Measurements from ENCODE around the gene LPCAT2.

The LPCAT2 gene

DNA sequence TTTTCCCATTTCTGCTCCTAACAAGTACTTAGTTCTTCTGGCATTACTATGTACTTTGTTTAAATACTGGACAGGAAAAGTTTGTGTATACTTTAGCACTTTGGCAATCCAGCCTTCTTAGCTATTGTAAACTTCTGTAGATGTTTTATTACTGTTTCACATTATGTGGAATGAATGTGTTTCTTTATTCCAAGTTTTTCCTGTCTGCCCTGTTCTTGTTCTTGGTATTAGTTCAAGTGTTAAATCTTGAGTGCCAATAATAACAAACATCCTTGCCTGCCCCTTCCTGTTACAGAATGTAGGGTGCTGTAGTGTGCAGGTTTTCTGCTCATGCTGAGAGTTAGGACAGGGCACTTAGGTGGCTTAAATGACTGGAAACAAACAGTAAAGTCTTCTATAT lies 50.4 kb downstream of the LPCAT2 start:
- DNase-seq (ENCODE audit: low spot score) = no peak

DNA sequence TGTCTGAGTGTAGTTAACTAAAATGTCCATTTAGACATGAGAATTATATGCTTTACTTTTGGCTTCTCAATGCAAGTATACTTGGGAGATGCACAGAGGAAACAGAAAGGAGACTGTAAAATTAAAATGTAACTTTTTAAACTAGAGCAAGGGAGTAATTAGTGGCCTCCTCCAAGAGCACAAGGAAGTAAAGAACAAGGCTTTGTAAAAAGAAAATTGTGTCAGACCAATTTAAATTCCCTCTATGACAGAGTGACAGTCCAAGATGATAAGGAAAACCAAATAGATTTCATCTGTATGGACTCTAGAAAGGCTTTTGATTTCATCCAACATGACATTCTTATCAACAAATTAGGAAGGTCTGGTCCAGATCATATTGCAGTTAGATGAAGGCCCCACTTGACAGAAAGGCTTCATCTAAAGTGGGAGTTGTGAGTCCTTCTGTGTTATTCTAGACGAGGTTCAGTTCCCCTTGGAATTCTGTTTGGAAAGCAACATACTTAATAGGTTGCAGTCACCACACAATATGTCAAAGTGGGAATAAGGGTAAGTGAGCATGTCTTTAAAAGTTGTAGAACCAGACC lies 51.2 kb downstream of the LPCAT2 start:
- DNase-seq (ENCODE audit: low spot score) = no peak

DNA sequence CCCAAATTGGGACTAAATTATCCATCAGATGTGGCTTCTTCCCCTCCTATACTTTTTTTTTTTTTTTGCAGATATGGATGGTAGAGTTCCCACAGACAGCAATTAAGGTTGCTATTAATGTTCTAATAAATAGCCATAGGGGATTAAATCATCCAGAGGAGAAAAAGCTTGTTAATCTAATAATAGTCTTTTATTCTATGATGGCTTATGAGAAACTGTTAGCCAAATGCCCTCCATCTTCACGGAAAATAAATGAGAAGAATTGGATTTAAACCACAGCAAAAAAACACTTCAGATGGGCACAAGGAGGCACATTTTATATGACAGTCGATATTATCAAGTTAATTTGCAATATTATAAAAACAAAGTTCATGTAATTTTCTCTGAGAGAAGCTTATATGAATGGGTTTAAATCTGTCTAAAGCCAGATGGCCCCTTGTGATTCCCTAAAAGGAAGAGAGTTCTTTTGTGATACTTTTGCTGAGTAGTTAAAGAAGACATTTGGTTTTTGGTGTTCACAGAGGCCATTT lies 52.5 kb downstream of the LPCAT2 start:
- no peak for DNase-seq (ENCODE audit: low spot score)

DNA sequence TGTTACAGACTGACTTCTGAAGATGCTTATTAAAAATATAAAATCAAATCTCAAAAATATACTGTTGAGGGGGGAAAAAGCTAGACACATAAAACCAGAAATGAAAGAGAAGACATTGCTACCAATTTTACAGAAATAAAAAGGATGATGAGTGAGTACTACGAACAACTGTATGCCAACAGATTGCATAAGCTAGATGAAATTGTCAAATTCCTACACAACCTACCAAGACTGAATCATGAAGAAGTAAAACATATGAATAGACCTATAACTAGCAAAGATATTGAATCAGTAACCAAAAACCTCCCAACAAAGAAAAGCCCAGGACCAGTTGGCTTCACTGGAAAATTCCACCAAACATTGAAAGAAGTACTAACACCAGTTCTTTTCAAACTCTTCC lies 54.1 kb downstream of the LPCAT2 start:
- no peak for DNase-seq (ENCODE audit: low spot score)

DNA sequence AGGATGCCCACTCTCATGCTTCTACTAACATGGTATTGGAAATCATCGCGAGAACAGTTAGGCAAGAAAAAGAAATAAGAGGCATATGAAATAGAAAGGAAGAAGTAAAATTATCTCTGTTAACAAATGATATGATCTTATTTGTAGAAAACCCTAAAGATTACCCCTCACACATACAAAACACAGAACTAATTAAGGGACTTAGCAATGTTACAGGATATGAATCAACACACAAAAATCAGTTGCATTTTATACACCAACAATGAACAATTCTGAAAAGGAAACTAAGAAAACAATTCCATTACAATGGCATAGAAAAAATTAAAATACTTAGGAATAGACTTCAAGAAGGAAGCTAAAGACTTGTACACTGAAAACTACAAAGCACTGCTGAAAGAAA lies 54.9 kb downstream of the LPCAT2 start:
- DNase-seq (ENCODE audit: low spot score) = no peak

DNA sequence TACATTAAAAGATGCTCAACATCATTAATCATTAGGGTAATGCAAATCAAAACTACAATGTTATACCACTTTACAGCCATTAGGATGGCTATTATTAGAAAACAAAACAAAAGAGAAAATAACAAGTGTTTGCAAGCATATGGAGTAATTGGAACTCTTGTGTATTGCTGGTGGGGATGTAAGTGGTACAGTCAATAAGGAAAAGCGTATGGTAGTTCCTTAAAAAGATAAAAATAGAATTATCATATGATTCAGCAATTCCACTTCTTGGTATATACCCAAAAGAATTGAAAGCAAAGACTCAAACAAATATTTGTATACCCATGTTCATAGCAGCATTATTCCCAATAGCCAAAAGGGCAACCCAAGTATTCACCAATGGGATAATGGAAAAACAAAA lies 56.2 kb downstream of the LPCAT2 start:
- no peak for DNase-seq (ENCODE audit: low spot score)

DNA sequence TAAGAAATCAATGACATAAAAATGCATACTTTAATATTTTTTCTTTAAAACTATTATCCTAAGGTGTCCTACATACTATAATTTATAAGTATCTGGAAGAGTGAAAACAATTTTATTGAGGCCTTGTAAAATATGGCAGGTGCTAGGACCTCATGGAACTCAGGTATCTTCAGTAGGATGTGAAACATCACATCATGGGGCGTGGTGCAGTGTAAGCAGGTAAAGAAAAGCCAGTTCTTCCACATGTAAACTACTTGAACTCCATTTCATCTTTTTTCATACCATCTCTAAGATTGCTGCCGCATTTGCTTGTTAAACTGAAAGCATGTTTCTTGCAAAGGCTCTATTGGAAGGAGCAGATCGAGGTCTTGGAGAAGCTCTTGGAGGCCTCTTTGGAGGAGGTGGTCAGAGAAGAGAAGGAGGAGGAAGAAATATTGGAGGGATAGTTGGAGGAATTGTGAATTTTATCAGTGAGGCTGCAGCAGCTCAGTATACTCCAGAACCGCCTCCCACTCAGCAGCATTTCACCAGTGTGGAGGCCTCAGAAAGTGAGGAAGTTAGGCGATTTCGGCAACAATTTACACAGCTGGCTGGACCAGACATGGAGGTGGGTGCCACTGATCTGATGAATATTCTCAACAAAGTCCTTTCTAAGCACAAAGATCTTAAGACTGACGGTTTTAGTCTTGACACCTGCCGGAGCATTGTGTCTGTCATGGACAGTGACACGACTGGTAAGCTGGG lies 57.7 kb downstream of the LPCAT2 start, which contains the start of gene CAPNS2:
CAPNS2 (plus strand) TSS at position 253 of the 744 bp plus-strand sequence; CDS start at position 326, 73 bp downstream.
- DNase-seq (ENCODE audit: low spot score) = no peak

DNA sequence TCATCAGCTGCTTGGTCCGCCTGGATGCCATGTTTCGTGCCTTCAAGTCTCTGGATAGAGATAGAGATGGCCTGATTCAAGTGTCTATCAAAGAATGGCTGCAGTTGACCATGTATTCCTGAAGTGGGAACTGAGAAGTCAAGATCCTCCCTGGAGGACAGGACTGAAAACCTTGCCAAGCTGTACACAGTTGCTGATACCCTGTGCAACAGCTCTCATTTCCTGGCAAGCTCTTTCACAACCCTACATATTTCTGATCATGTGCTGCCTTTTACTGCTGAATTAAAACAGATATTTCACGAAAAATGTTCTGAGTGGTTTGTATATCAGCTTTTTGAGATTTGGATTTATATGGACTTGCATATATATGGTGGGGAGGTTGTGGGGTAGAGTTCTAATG lies 58.5 kb downstream of the LPCAT2 start:
- DNase-seq (ENCODE audit: low spot score) = no peak

DNA sequence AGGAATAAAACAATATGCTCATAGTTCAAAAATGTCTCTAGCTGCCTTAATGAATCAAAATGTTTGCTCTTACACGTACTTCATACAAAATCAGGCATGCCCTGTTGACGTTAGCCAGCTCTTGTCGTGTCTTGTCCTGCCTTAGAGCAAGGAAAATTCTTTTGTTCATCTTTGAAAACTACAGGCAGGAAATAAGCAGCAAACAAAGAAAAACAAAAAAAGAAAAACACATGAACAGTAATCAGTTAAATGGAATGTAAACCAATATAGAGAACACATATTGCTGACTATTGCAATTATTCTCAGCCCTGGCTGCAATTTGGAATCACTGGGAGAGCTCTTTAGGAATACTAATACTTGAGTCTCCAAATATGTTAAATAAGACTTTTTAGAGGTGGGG lies 59.3 kb downstream of the LPCAT2 start:
- no peak for DNase-seq (ENCODE audit: low spot score)

DNA sequence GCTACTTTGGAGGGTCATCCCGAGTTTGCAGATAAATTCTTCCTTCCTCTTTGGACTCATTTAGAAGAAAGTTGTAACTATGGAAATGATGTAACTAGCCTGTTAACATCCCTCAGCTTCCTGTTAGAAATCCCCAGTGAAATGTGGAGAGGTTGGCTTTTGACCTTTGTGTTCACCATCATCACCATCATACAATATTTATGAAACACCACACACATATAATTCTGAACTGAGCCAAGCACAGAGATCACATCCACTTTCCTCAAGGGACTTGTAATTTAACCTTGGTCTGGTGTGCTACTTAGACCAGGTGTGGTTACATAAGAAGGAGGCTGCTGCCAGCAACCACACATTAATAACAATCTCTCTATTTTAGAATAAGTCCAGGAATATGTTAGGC lies 60.2 kb downstream of the LPCAT2 start:
- DNase-seq (ENCODE audit: low spot score) = no peak

DNA sequence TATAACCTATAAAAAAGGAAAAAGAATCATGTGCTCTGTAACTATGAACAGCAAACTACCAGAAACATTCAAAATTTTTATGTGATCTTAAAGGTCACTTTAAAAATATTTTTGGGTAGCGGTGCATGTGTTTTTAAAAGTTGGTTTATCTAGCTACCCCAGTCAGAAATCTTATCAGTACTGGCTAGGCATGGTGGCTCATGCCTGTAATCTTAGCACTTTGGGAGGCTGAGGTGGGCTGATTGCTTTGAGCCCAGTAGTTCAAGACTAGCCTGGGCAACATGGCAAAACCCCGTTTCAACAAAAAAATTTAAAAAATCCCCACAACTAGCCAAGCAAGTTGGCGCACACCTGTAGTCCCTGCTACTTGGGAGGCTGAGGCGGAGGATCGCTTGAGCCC lies 61.3 kb downstream of the LPCAT2 start:
- no peak for DNase-seq (ENCODE audit: low spot score)

DNA sequence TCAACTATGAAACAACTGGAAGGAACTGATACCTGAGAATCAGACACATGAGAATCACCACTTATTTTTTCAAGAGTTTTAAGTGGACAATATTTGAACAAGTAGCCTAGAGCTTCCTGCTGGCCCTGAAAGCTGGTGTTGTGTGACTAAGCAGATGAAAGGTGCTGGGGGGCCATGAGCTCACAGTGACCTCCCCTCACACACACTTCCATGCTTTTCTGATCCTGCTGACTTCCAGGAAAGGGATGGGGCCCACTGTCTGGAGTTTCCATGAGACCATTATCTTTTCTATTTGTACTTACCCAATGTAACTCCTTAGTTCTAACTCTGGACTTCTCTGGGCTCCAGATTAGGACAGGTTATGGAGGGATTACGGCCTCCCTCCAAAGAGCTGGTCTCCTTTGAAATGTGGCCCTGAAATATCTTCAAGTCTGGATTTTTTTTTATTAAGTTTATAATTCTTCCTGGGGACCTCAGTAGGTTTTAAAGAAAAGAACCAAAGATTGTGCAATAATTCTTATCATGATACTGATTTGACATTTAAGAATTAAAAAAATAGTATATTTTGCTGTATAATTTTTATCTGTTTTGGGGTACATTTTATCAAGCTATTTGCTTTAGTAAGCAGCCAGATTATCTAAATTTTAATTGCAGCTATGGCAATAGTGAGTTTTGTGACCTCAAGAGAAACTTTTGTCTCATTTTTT lies 62.5 kb downstream of the LPCAT2 start:
- DNase-seq (ENCODE audit: low spot score) = no peak

DNA sequence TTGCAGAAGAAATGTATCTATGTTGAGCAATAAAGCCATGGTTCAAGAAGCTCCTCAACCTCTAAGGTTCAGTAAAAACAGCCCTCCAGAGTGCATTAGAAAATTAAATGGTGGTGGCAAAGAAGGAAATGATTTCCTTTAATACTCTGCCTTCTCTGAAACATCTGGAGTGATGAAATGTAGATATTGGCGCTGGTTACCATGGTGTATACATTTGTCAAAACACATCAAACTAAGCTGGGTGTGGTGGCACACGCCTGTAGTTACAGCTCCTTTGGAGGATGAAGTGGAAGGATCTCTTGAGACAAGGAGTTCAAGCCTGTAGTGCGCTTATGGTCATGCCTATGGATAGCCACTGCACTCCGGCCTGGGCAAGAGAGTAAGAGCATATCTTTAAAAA lies 63.6 kb downstream of the LPCAT2 start:
- no peak for DNase-seq (ENCODE audit: low spot score)

DNA sequence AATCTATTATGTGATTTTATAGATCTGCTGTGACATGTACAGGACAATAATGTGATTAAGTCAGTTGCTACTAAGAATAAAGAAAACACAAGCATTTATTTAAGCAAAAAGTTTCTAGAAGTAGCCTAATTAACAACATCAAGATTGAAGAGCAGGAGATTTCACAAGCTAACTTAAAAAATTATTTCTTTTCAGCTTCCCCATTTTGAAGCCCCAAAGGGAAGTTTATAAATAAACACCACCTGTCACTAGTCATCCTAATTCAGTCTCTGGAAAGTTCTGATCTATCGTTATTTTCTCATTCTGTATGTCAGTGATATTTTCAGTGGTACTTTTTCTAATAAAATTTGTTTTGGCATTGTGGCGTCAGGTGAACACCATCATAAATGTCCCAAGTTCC lies 65.9 kb downstream of the LPCAT2 start:
- no peak for DNase-seq (ENCODE audit: low spot score)

DNA sequence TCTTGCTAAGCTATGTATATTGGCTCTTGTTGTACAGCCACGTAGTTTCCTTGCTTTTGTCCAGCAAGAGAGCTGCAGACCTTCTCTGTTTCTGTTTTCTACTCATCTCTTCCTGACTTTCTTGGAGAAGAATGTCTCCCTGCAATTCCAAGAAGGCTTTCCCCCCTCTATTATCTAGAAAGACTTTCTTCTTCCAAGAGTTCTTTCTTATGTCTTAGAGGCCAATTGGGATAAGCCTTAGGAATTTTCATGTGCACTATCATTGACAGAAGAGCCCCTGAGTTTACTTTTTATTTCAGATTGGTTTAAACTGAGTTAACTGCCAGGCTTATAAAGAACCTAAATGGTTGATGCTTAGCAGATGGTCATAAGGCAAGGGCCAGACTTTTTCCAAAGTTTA lies 66.6 kb downstream of the LPCAT2 start:
- DNase-seq (ENCODE audit: low spot score) = no peak

DNA sequence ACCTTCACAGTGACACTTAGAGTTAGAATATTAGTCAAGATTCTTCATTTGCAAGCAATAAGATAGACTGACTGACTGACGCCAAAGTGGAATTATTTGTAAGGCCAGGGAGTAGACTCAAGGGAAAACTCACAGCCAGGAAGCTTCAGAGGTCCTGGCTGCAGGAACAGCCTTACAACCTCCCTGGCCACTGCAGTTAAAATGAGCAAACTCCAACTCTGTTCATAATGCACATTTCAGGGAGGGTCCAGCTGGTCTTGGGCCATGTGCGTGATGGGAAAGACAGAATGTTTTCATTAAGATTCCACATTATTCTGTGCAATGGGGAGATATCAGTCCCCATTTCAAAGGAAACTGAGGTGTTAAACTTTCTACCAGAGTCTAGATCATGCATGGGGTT lies 67.5 kb downstream of the LPCAT2 start:
- DNase-seq (ENCODE audit: low spot score) = no peak

DNA sequence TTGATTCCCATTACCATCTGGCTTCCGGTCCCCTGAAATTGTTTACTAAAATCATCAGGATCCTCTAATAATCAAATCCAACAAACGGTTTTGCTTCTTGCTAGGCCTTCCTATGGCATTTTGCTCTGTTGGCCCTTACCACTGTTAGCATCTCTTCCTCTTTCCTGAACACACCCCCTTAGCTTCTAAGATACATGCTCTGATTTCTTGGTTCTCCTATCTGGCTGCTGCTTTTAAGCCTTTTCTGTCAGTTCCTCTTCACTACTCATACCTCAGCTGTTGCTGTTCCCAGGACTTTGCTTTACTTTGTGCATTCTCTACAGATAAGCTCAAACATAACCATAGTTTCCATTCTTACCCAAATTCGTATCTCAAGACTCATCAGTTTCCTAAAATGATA lies 69.0 kb downstream of the LPCAT2 start:
- no peak for DNase-seq (ENCODE audit: low spot score)

DNA sequence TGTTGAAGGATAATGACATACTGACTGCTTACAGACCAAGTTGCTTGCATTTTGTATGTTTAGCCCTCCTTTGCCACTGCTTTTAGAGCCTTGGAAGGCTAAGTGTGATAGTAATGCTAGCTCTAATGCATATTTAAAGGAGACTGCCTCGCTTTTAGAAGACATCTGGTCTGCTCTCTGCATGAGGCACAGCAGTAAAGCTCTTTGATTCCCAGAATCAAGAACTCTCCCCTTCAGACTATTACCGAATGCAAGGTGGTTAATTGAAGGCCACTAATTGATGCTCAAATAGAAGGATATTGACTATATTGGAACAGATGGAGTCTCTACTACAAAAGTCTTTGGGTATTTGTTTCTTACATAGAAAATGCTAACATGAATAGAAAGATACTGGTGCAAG lies 76.8 kb downstream of the LPCAT2 start:
- no peak for DNase-seq (ENCODE audit: low spot score)

DNA sequence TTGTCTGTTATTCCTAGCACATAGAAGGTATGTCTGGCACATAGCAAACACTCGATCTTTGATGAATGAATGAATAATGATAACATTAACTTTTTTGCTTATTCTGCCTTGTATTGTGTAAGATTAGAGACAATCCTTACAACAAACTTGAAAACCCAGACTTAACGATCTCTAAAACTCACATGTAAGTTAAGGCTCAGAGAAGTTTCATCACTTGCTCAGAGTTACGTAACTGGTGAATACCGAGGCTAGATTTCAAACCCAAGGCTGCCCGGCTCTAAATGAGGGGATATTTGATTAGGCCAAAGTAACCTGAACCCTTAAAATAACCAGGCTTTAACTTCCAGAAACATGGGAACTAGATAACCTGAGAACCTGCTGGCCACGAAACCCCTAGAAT lies 79.9 kb downstream of the LPCAT2 start:
- no peak for DNase-seq (ENCODE audit: low spot score)

DNA sequence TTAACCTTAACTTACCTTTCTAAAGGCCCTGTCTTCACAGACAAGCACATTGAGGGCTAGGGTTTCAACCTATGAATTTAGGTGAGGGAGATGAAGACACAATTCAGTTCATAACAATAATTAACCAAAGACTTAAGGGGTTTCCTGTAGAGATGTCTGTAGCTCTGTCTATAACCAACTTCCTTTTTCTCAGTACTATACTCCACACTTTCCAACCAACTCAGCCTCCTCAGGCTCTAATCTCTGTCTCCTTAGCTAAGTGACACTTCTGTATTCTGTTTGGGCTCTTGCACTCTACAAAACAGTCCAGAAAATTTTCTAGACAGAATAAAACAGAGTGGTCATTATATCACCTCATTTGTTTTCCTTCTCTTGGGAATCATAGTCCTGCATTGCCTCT lies 83.4 kb downstream of the LPCAT2 start:
- no peak for DNase-seq (ENCODE audit: low spot score)

DNA sequence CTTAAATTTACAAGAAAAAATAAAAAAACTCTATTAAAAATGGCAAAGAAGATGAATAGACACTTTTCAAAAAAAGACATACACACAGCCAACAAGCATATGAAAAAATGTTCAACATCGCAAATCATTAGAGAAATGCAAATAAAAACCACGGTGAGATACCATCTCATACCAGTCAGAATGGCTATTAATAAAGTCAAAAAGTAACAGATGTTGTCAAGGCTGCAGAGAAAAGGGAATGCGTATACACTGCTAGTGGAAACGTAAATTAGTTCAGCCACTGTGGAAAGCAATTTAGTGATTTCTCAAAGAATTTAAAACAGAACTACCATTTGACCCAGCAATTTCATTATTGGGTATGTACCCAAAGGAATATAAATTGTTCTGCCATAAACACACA lies 89.1 kb downstream of the LPCAT2 start:
- DNase-seq (ENCODE audit: low spot score) = no peak

DNA sequence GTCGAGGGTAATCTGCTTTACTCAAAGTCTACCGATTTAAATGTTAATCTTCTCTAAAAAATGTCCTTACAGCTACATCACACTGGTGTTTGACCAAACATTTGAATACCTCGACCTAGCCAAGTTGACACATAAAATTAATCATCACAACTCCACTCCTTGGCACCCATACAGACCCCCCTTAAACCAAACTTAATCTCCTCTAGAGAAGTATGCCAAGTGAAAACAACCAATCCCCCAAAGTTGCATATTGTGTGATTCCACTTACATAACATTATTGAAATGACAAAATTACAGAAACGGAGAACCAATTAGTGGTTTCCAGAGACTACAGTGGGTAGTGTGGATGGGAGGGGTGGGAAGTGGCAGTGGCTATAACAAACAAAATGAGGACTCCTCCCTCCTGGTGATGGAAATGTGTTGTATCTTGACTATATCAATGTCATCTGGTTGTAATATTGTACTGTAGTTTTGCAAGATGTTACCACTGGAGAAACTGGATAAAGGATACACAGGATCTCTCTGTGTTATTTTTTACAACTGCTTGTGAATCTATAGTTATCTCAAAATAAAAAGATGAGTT lies 97.0 kb downstream of the LPCAT2 start:
- no peak for DNase-seq (ENCODE audit: low spot score)

All from kidney tubule cell (primary cell).